Common myeloid progenitor, CD34-positive (primary cell): ENCODE measurements around the gene PRR20E.
"Not testable (repeated sequence)": the region's sequence is repeated elsewhere in the genome, so short reads cannot be mapped to it uniquely, and the experiment has no call there.

ENCODE experiments used
- CTCF ChIA-PET: fragments of 350-600 bp; sonication (Branson Sonifier 250); formaldehyde crosslinking; loops from one replicate; lab custom pipeline; 2021; ENCODE audit warnings: antibody characterized with exemption; lab: Charles Lee
- POLR2A ChIA-PET: fragments of 350-600 bp; sonication (Branson Sonifier 250); formaldehyde crosslinking; loops from one replicate; lab custom pipeline; 2021; ENCODE audit warnings: antibody characterized with exemption; lab: Charles Lee
- DNase-seq, 3 donors: peaks; one replicate each; pipeline versions ENCODE4 v3.0.0 to v3.0.0-alpha.2; 2013
- H3K27ac ChIP-seq, 2 experiments: 1 replicate in 1 of 2; 2 replicates in 1 of 2; pipeline ENCODE4 v1.7.0; 2013; ENCODE audit warnings: inconsistent platforms in 2 of 2, low read length in 2 of 2, mild to moderate bottlenecking in 2 of 2, low read depth in 1 of 2, moderate library complexity in 1 of 2; ENCODE audit not compliant: severe bottlenecking in 2 of 2, insufficient read depth in 1 of 2, poor library complexity in 1 of 2
- H3K27me3 ChIP-seq, 5 experiments: replicated peaks in 2 of 5; 1 replicate in 3 of 5; 2 replicates in 2 of 5; pipeline versions ENCODE4 v1.6.1 to v1.7.0; 2013; ENCODE audit warnings: low read length in 4 of 5, mild to moderate bottlenecking in 2 of 5, moderate library complexity in 2 of 5, inconsistent platforms in 1 of 5; ENCODE audit not compliant: insufficient read depth in 5 of 5, control insufficient read depth in 4 of 5
- H3K36me3 ChIP-seq, 4 experiments: 1 replicate in 2 of 4; 2 replicates in 2 of 4; pipeline versions ENCODE4 v1.6.1 to v1.7.0; 2013; ENCODE audit warnings: low read length in 3 of 4, control low read depth in 1 of 4, mild to moderate bottlenecking in 1 of 4; ENCODE audit not compliant: control insufficient read depth in 4 of 4, insufficient read depth in 4 of 4
- H3K4me1 ChIP-seq, 4 experiments: 1 replicate in 3 of 4; 2 replicates in 1 of 4; pipeline versions ENCODE4 v1.6.1 to v1.7.1; 2013; ENCODE audit warnings: low read length in 3 of 4, mild to moderate bottlenecking in 3 of 4, control low read depth in 1 of 4, inconsistent platforms in 1 of 4, moderate library complexity in 1 of 4; ENCODE audit not compliant: control insufficient read depth in 4 of 4, insufficient read depth in 4 of 4; ENCODE audit errors: control extremely low read depth in 1 of 4
- H3K4me3 ChIP-seq, 7 experiments: 1 replicate in 4 of 7; 2 replicates in 3 of 7; pipeline versions ENCODE4 v1.5.1 to v1.7.0; 2013; ENCODE audit warnings: mild to moderate bottlenecking in 7 of 7, low read length in 6 of 7, moderate library complexity in 6 of 7, inconsistent platforms in 2 of 7, low read depth in 2 of 7, control low read depth in 1 of 7; ENCODE audit not compliant: insufficient read depth in 4 of 7, control insufficient read depth in 1 of 7; ENCODE audit errors: extremely low read depth in 1 of 7
- H3K9me3 ChIP-seq, 5 experiments: 1 replicate in 4 of 5; 2 replicates in 1 of 5; pipeline versions ENCODE4 v1.6.1 to v1.7.1; 2013; ENCODE audit warnings: low read length in 4 of 5, mild to moderate bottlenecking in 2 of 5, inconsistent platforms in 1 of 5, low read depth in 1 of 5, moderate library complexity in 1 of 5; ENCODE audit not compliant: control insufficient read depth in 4 of 5, insufficient read depth in 2 of 5; ENCODE audit errors: control extremely low read depth in 1 of 5
- WGBS: methylation state at CpG from one replicate; pipeline ENCODE4 v1.1.5; 2013; ENCODE audit not compliant: insufficient coverage; 5-methylcytosine and 5-hydroxymethylcytosine counted together

Gene PRR20E

GRCh38 chr13:57140235-57140968 is 26.6 kb upstream of the PRR20E start, which contains the start of gene PRR20A:
Gene PRR20A (plus strand): TSS chr13:57140918. CDS start chr13:57141305, 387 bp downstream.
- POLR2A ChIA-PET, H3K9me3 ChIP-seq, H3K27me3 ChIP-seq, CTCF ChIA-PET, H3K27ac ChIP-seq, DNase-seq, H3K36me3 ChIP-seq, H3K4me3 ChIP-seq, H3K4me1 ChIP-seq: not testable (repeated sequence)
- WGBS, result no CpG with 5 or more reads among the region's 34 CpGs

- H3K9me3 ChIP-seq, H3K27ac ChIP-seq, H3K36me3 ChIP-seq, DNase-seq, H3K4me3 ChIP-seq, H3K4me1 ChIP-seq, POLR2A ChIA-PET, H3K27me3 ChIP-seq, CTCF ChIA-PET: not testable (repeated sequence)
- WGBS, result no CpG with 5 or more reads among the region's 22 CpGs
These were observed 19.8 kb upstream of the PRR20E start, which contains the start of gene PRR20B for GRCh38 chr13:57147188-57147587. Gene PRR20B (plus strand): TSS chr13:57147488. CDS start chr13:57147875, 387 bp downstream.

GRCh38 chr13:57148106-57148505 is 18.9 kb upstream of the PRR20E start:
- H3K36me3 ChIP-seq, H3K4me3 ChIP-seq, DNase-seq, CTCF ChIA-PET, H3K27ac ChIP-seq, H3K27me3 ChIP-seq, H3K4me1 ChIP-seq, H3K9me3 ChIP-seq, POLR2A ChIA-PET: not testable (repeated sequence)
- 97% methylated on average over 5 of the region's 14 CpGs for WGBS

- DNase-seq, H3K27ac ChIP-seq, H3K36me3 ChIP-seq, POLR2A ChIA-PET, H3K9me3 ChIP-seq, H3K4me3 ChIP-seq, H3K27me3 ChIP-seq, CTCF ChIA-PET, H3K4me1 ChIP-seq: not testable (repeated sequence)
- no CpG with 5 or more reads among the region's 22 CpGs for WGBS
These were observed 13.2 kb upstream of the PRR20E start, which contains the start of gene PRR20C for GRCh38 chr13:57153761-57154160. Gene PRR20C (plus strand): TSS chr13:57154061. CDS start chr13:57154448, 387 bp downstream.

GRCh38 chr13:57160332-57160731 is 6.7 kb upstream of the PRR20E start, which contains the start of gene PRR20D:
Gene PRR20D (plus strand): TSS chr13:57160632. CDS start chr13:57161019, 387 bp downstream.
- H3K27ac ChIP-seq, DNase-seq, POLR2A ChIA-PET, H3K4me3 ChIP-seq, H3K27me3 ChIP-seq, H3K4me1 ChIP-seq, H3K9me3 ChIP-seq, CTCF ChIA-PET, H3K36me3 ChIP-seq: not testable (repeated sequence)
- WGBS, result no CpG with 5 or more reads among the region's 22 CpGs

- Histone ChIP-seq H3K27ac (no peak overlapping the region), H3K9me3 (no peaks in the 10 kb centered on the region), H3K27me3 (no peaks in the 10 kb centered on the region), H3K4me3 (no peak overlapping the region), H3K36me3 (no peaks in the 10 kb centered on the region), H3K4me1 (no peaks in the 10 kb centered on the region)
- CTCF ChIA-PET, result no interaction called here
- WGBS, result no CpG with 5 or more reads among the region's 1 CpG
- POLR2A ChIA-PET, result no interaction called here
- DNase-seq, result no peak
These were observed 24.7 kb downstream of the PRR20E start for GRCh38 chr13:57191667-57192066.

GRCh38 chr13:57212989-57213388 is 46.0 kb downstream of the PRR20E start:
- Histone ChIP-seq H3K27ac (no peak overlapping the region), H3K27me3 (no peaks in the 10 kb centered on the region), H3K4me3 (no peak overlapping the region), H3K9me3 (no peaks in the 10 kb centered on the region), H3K36me3 (no peaks in the 10 kb centered on the region), H3K4me1 (no peaks in the 10 kb centered on the region)
- ChIA-PET POLR2A (no interaction called here), CTCF (no interaction called here)
- no CpG with 5 or more reads among the region's 1 CpG for WGBS
- DNase-seq, result no peak
